Left lung (tissue), 10 donors: ENCODE results near the gene FAM219A. TPM values are rescaled to one million over a fixed set of nuclear protein-coding genes. Genes with fewer than 3 reads are reported as not detected.

ENCODE experiments used
- ATAC-seq: fragments of 200-7000 bp; cut with Tn5 transposase; one replicate; pipeline ENCODE4 v1.9.1; 2020; ENCODE audit warnings: moderate library complexity
- DNase-seq, 4 donors: peaks; one replicate each; pipeline ENCODE4 v3.0.0-alpha.2; 2013 to 2020
- H3K27ac ChIP-seq, 2 donors: fragments of 200-600 bp; sonication (generic) in 1 of 2; one replicate each; pipeline versions ENCODE4 v1.5.0 to v1.8.0; 2020 to 2021
- H3K27me3 ChIP-seq, 2 donors: fragments of 200-600 bp; sonication (generic) in 1 of 2; one replicate each; pipeline versions ENCODE4 v1.5.0 to v1.8.0; 2020 to 2021
- H3K36me3 ChIP-seq, 2 donors: fragments of 200-600 bp; sonication (generic) in 1 of 2; one replicate each; pipeline versions ENCODE4 v1.5.0 to v1.8.0; 2020 to 2021
- H3K4me1 ChIP-seq, 2 donors: fragments of 200-600 bp; one replicate each; pipeline ENCODE4 v1.8.0; 2021
- H3K4me3 ChIP-seq, 2 donors: fragments of 200-600 bp; sonication (generic) in 1 of 2; one replicate each; pipeline versions ENCODE4 v1.5.0 to v1.8.0; 2020 to 2021; ENCODE audit warnings: mild to moderate bottlenecking in 1 of 2
- H3K9me3 ChIP-seq, 2 donors: fragments of 200-600 bp; sonication (generic) in 1 of 2; one replicate each; pipeline versions ENCODE4 v1.5.0 to v1.8.0; 2020 to 2021
- CTCF ChIP-seq, 2 donors: fragments of 200-600 bp; sonication (generic) in 1 of 2; IDR thresholded peaks; one replicate each; pipeline versions ENCODE4 v1.5.0 to v1.8.0; 2021; ENCODE audit warnings: antibody characterized with exemption in 2 of 2
- intact Hi-C, 2 donors: fragments of 100-400 bp; cut with DNase I; formaldehyde crosslinking; loops; one replicate each; pipeline versions ENCODE4 v1.11.2 to v1.14.2; 2022
- polyA plus RNA-seq, 6 donors: library from polyadenylated mRNA; unstranded; fragments of 120-200 nt; gene quantifications; one replicate each; pipeline ENCODE4 v1.2.1, GENCODE V29; 2013; ENCODE audit not compliant: insufficient read length in 6 of 6
- total RNA-seq, 2 donors: library from RNA; stranded (reverse); fragmentation: NEBNext Ultra II Directional; extraction: Animal tissue kit (Norgen Biotek cat#: 25700); gene quantifications; one replicate each; pipeline ENCODE4 v1.2.1, GENCODE V29; 2021
- donor health status: DM: no; HTN: yes; CAD: no.
- donor health status: DM: no; HTN: no; CAD: no.

The FAM219A gene
- total and polyA plus RNA-seq, 8 donors = 12.3 to 23.0 (median 14.6) TPM

GRCh38 chr9:34400686-34401602, 57.4 kb downstream of the FAM219A start:
- DNase-seq (no peak), ATAC-seq (no peak)
- Histone ChIP-seq H3K4me1 (no peaks in the 10 kb centered on the region), H3K27ac (no peak overlapping the region), H3K27me3 (no peaks in the 10 kb centered on the region), H3K9me3 (no peaks in the 10 kb centered on the region), H3K4me3 (no peak overlapping the region), H3K36me3 (peaks cover 0 to 73% of the 10 kb centered on the region in 2 donors)
- TF ChIP-seq CTCF (IDR thresholded peaks at IDR 0.05) = no peak
- intact Hi-C loops = loop anchor here in 1 of 2 donors (10.0 kb wide), 2 partner anchors 94 to 204 kb away; no protein-coding TSS in a partner anchor

- ATAC-seq (no peak), DNase-seq (no peak)
- Histone ChIP-seq H3K9me3 (no peaks in the 10 kb centered on the region), H3K4me1 (no peaks in the 10 kb centered on the region), H3K36me3 (peaks cover 0 to 67% of the 10 kb centered on the region in 2 donors), H3K4me3 (no peak overlapping the region), H3K27ac (no peak overlapping the region), H3K27me3 (no peaks in the 10 kb centered on the region)
- no peak for TF ChIP-seq CTCF (IDR thresholded peaks at IDR 0.05)
- intact Hi-C loops = loop anchor here in 1 of 2 donors (10.0 kb wide), 2 partner anchors 95 to 205 kb away; no protein-coding TSS in a partner anchor
Measured at GRCh38 chr9:34400275-34400674, 58.1 kb downstream of the FAM219A start.

GRCh38 chr9:34399729-34400128, 58.6 kb downstream of the FAM219A start:
- DNase-seq = no peak
- intact Hi-C loops = loop anchor here in 1 of 2 donors (10.0 kb wide), 2 partner anchors 95 to 205 kb away; no protein-coding TSS in a partner anchor
- no peak for TF ChIP-seq CTCF (IDR thresholded peaks at IDR 0.05)
- no peak for ATAC-seq
- Histone ChIP-seq H3K4me3 (no peak overlapping the region), H3K4me1 (no peaks in the 10 kb centered on the region), H3K9me3 (no peaks in the 10 kb centered on the region), H3K36me3 (peaks cover 0 to 62% of the 10 kb centered on the region in 2 donors), H3K27me3 (no peaks in the 10 kb centered on the region), H3K27ac (no peak overlapping the region)

GRCh38 chr9:34398875-34399274, 59.5 kb downstream of the FAM219A start:
- Histone ChIP-seq H3K27ac (no peak overlapping the region), H3K9me3 (no peaks in the 10 kb centered on the region), H3K4me1 (no peaks in the 10 kb centered on the region), H3K4me3 (no peak overlapping the region), H3K36me3 (peaks cover 0 to 61% of the 10 kb centered on the region in 2 donors), H3K27me3 (no peaks in the 10 kb centered on the region)
- no peak for ATAC-seq
- DNase-seq = no peak
- intact Hi-C loops = no loop called here
- no peak for TF ChIP-seq CTCF (IDR thresholded peaks at IDR 0.05)
